Measurements from ENCODE around the gene IGF1R. TPM values are rescaled to one million over a fixed set of nuclear protein-coding genes. Genes with fewer than 3 reads are reported as not detected.

The IGF1R gene
- total and polyA plus RNA-seq, 2 of the 13 experiments (the other 11 are each of a cell fraction or from before 2014, with no cell fraction given): 15.9 to 18.4 TPM

DNA sequence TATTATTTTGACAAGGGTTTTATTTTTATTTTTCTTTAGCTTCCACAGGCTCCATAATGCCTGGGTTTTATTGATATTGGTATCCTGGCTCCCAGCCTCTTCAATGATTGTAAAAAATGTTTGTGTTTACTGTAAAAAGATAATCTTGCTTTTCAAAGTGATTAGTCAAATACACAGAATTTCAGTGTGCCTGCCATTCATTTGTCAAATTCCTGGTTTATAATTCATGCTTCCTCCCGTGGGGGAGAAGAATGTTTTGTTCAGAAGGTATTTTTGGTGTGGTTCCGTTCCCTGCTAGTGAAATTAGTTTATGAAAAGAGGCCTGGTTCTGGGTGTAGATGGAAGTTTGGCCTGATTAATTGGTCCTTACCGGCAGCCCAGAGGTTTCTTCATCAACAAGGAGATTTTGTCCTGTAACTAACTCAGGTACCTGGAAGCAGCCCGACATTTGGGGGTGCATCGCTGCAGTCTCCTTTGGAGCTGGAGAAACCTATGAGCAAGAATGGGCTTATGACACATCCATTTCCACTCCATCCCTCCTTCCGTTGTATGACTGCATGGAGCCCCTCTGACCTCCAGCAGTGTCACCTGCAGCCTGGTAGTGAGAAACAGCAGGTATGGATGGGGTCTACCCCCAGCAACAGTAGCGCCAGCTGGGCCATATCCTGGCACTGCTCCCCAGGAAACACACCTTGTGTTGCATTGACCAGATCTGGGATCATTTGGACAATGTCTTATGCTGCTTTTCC lies 257.8 kb downstream of the IGF1R start:
- no peak for TF ChIP-seq ZNF678 (CRISPR knock-in tag; IDR thresholded peaks at IDR 0.05)
- no peak for TF ChIP-seq SRSF4 (IDR thresholded peaks at IDR 0.05; ENCODE audit: low read depth, low read length, poor library complexity, severe bottlenecking)
- no peak for TF ChIP-seq ZNF609 (CRISPR knock-in tag; IDR thresholded peaks at IDR 0.05; ENCODE audit: borderline replicate concordance)
- TF ChIP-seq, protein P1, sequence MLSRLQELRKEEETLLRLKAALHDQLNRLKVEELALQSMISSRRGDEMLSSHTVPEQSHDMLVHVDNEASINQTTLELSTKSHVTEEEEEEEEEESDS (CRISPR knock-in tag; IDR thresholded peaks at IDR 0.05; ENCODE audit: borderline replicate concordance): no peak
- no peak for TF ChIP-seq NFYC (CRISPR knock-in tag; IDR thresholded peaks at IDR 0.05)
- TF ChIP-seq SAFB2 (CRISPR knock-in tag; IDR thresholded peaks at IDR 0.05; ENCODE audit: borderline replicate concordance, low read depth): no peak
- no peak for TF ChIP-seq STAT5B (CRISPR knock-in tag; IDR thresholded peaks at IDR 0.05)
- TF ChIP-seq NR2F1 (CRISPR knock-in tag; IDR thresholded peaks at IDR 0.05): no peak
- TF ChIP-seq, protein P2, sequence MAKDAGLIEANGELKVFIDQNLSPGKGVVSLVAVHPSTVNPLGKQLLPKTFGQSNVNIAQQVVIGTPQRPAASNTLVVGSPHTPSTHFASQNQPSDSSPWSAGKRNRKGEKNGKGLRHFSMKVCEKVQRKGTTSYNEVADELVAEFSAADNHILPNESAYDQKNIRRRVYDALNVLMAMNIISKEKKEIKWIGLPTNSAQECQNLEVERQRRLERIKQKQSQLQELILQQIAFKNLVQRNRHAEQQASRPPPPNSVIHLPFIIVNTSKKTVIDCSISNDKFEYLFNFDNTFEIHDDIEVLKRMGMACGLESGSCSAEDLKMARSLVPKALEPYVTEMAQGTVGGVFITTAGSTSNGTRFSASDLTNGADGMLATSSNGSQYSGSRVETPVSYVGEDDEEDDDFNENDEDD (CRISPR knock-in tag; IDR thresholded peaks at IDR 0.05; ENCODE audit: borderline replicate concordance): no peak
- no peak overlapping the region for H2AFZ ChIP-seq (ENCODE audit: low read length)
- WGBS (ENCODE audit: low lambda C conversion rate): 98% methylated on average over 7 of the region's 7 CpGs
- no peaks in the 10 kb centered on the region for H3K27me3 ChIP-seq (ENCODE audit: control insufficient read depth in 1 of 2, insufficient read depth in 2 of 2, low read length in 2 of 2)
- ATAC-seq: no peak
- no peak overlapping the region for H3K27ac ChIP-seq (ENCODE audit: extremely low read length, insufficient read depth, low read length)
- intact Hi-C loops (cut with micrococcal nuclease; ENCODE audit: unreplicated experiment): loop anchor here (2.0 kb wide), 3 partner anchors 127 to 463 kb away; no protein-coding TSS in a partner anchor
- H3K9ac ChIP-seq (ENCODE audit: insufficient read depth, low read depth, low read length): no peak overlapping the region
- peaks cover 24 to 44% of the 10 kb centered on the region in 2 experiments for H3K36me3 ChIP-seq (replicated peaks in 1 of 2; ENCODE audit: control insufficient read depth in 1 of 2, insufficient read depth in 2 of 2, low read length in 2 of 2)
- in situ Hi-C loops (cut with HindIII; ENCODE audit: extremely low pct_ligation_motif_present, low pct_unique_long_range_greater_than_20kb): no loop called here
- peaks cover 3% of the 10 kb centered on the region for H3K79me2 ChIP-seq (ENCODE audit: insufficient read depth, low read length)
- H3K4me1 ChIP-seq (ENCODE audit: insufficient read depth, low read length): peaks cover 23% of the 10 kb centered on the region; the same call in 1 of the 2 replicates
- H4K20me1 ChIP-seq (ENCODE audit: insufficient read depth, low read length): peaks cover 21% of the 10 kb centered on the region
- DNase-seq (ENCODE audit: low spot score): no peak
- FAIRE-seq: no peak
- no peak overlapping the region for H3K4me3 ChIP-seq (replicated peaks in 1 of 3; ENCODE audit: insufficient read depth in 1 of 3, low read depth in 2 of 3, low read length in 3 of 3)
- H3K4me2 ChIP-seq (ENCODE audit: low read depth, low read length): no peak overlapping the region
- POLR2A ChIA-PET: no interaction called here
- BruUV-seq (replicated peaks): no TSS peak
- CTCF ChIA-PET (ENCODE audit: low intra/inter-chr PET ratio, low total read pairs): no interaction called here
- no peaks in the 10 kb centered on the region for H3K9me3 ChIP-seq (ENCODE audit: low read length)
